GM12891 (cell line): Measurements from ENCODE around the gene APMAP.
"Not testable (repeated sequence)": the region's sequence is repeated elsewhere in the genome, so short reads cannot be mapped to it uniquely, and the experiment has no call there.

ENCODE experiments used
- DNase-seq: peaks from one replicate; pipeline ENCODE4 v3.0.0; 2011; ENCODE audit warnings: low spot score; ENCODE audit not compliant: insufficient read length
- FAIRE-seq: peaks from 2 replicates; lab custom pipeline; 2011; peaks lifted over from hg19 to GRCh38; lab: Jason Lieb, UNC
- PAX5 ChIP-seq: IDR thresholded peaks from 2 replicates; pipeline ENCODE4 v1.6.1; 2011; ENCODE audit warnings: low read length, moderate library complexity, mild to moderate bottlenecking; ENCODE audit not compliant: insufficient read depth, severe bottlenecking
- POLR2A ChIP-seq: IDR thresholded peaks from 2 replicates; pipeline ENCODE4 v1.6.1; 2011; ENCODE audit warnings: low read depth, low read length, control low read depth
- POLR2AphosphoS5 ChIP-seq: IDR thresholded peaks from 2 replicates; pipeline ENCODE4 v1.6.1; 2011; ENCODE audit warnings: low read depth, low read length, control low read depth
- POU2F2 ChIP-seq: IDR thresholded peaks from 2 replicates; pipeline ENCODE4 v1.6.1; 2011; ENCODE audit warnings: low read depth, mild to moderate bottlenecking, control low read depth, low read length, moderate library complexity
- SPI1 ChIP-seq: IDR thresholded peaks from 2 replicates; pipeline ENCODE4 v1.6.1; 2011; ENCODE audit warnings: low read depth, low read length, control low read depth
- TAF1 ChIP-seq: IDR thresholded peaks from 2 replicates; pipeline ENCODE4 v1.6.1; 2011; ENCODE audit warnings: low read depth, low read length, control low read depth

The APMAP gene

DNA sequence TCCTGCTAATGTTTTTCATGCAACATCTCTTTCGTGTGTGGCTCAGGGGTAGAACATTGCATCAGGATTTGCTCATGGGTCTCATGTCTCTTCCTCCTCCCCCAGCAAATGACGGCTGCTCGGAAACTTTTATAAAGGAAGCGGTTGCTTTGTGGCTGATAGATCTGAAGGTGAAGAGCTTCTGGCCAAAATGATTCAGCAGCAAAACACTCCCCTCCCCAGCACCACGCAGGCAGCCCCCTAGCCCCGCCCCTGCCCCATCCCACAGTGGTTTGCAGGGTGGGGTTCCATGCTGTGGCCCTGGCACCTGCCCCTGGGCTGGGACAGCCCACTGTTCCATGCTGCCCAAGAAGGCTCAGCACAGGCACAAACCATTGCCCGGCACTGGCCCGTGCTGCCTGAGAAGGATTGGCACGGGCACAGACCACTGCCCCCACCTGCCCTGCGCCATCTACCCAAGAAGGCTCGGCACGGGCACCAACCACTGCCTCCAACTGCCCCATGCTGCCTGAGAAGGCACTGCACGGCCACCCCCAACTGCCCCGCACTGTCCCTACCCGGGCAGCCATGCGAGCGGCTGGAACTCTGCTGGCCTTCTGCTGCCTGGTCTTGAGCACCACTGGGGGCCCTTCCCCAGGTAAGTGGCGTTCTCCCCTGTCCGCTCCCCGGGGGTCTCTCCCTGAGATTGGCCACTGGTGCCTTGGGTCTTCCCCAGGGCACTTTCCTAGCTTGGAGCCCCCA, 43.4 kb downstream of the APMAP start, which contains the start of gene CST7:
TSS of gene CST7 (plus strand) at position 331 of the 741 bp plus-strand sequence. CDS start at position 568, 237 bp downstream.
- DNase-seq = peak; percentile 42
- no peak for TF ChIP-seq SPI1
- TF ChIP-seq POLR2A = no peak
- no peak for TF ChIP-seq POLR2AphosphoS5
- no peak for TF ChIP-seq PAX5
- TF ChIP-seq TAF1 = no peak
- TF ChIP-seq POU2F2 = no peak
- FAIRE-seq = peak; percentile 5

- FAIRE-seq, DNase-seq: not testable (repeated sequence)
These were observed 44.1 kb downstream of the APMAP start for GRCh38 chr20:24948396-24948938.

GRCh38 chr20:24946376-24946775, 46.2 kb downstream of the APMAP start:
- not testable (repeated sequence) for DNase-seq, FAIRE-seq

DNA sequence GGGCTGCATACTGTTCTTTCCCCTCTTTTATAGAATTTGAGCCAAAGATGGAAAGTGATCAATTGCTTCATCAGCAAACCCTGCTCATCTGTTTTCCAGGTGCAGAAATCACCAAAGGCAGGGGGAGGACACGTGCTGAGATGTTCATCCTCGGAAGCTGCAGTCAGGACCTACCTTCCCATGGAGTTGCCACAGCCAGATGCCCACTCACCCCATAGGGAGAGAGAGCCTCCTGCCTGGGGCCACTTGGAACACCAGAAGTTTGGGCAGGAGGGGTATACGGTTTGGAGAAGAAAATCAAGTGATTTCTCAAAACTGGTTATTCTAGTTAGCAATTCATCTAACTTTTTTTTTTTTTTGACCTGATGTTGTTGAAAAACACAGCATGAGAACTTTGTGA, 48.8 kb downstream of the APMAP start:
- FAIRE-seq = no peak
- DNase-seq = no peak
- no peak for TF ChIP-seq POU2F2
- TF ChIP-seq POLR2AphosphoS5 = no peak
- TF ChIP-seq TAF1 = no peak
- no peak for TF ChIP-seq SPI1
- TF ChIP-seq PAX5 = no peak
- TF ChIP-seq POLR2A = no peak

- no peak for TF ChIP-seq TAF1
- no peak for DNase-seq
- FAIRE-seq = no peak
These were observed 49.4 kb downstream of the APMAP start for GRCh38 chr20:24943196-24943595.

DNA sequence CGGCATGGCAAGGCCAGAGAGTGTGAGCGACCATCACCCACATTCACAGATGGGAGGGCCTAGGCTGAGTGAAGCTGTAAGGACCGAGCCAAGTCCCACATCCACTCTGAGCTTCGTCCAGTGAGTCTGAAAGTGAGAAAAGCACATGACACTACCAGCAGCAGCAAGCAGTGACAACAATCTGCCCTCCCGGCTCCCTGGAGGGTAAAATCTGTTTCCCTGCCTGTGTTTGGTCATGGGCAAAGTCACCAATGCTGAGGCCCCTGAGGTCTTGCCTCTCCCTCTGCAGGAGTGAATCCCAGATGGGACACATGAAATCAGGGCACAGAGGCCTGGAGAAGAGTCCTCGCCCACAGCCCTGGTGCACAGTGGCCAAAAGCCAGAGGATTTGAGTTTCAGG, 49.9 kb downstream of the APMAP start:
- DNase-seq (no peak), FAIRE-seq (no peak)
- no peak for TF ChIP-seq PAX5
- no peak for TF ChIP-seq POLR2AphosphoS5
- TF ChIP-seq POU2F2 = no peak
- no peak for TF ChIP-seq POLR2A
- no peak for TF ChIP-seq SPI1
- no peak for TF ChIP-seq TAF1

- FAIRE-seq = no peak
- TF ChIP-seq POLR2AphosphoS5 (no peak), POU2F2 (no peak)
- no peak for DNase-seq
These were observed 53.5 kb downstream of the APMAP start for GRCh38 chr20:24939036-24939435.

- DNase-seq = no peak
- FAIRE-seq = no peak
- TF ChIP-seq PAX5 (no peak), SPI1 (no peak), POU2F2 (no peak), POLR2A (no peak), TAF1 (no peak), POLR2AphosphoS5 (no peak)
These were observed 54.1 kb downstream of the APMAP start for GRCh38 chr20:24938498-24938897.

- no peak for TF ChIP-seq SPI1
- no peak for TF ChIP-seq POLR2AphosphoS5
- TF ChIP-seq POLR2A = no peak
- TF ChIP-seq PAX5 = no peak
- TF ChIP-seq POU2F2 = no peak
- no peak for TF ChIP-seq TAF1
- DNase-seq (no peak), FAIRE-seq (no peak)
These were observed 55.0 kb downstream of the APMAP start for GRCh38 chr20:24937579-24937978.

GRCh38 chr20:24936526-24937407, 55.8 kb downstream of the APMAP start:
- TF ChIP-seq POU2F2 = no peak
- no peak for TF ChIP-seq SPI1
- TF ChIP-seq TAF1 = no peak
- no peak for TF ChIP-seq PAX5
- no peak for TF ChIP-seq POLR2A
- no peak for TF ChIP-seq POLR2AphosphoS5
- DNase-seq = no peak

More at GRCh38 chr20:24936526-24937407, 55.8 kb downstream of the APMAP start:
- FAIRE-seq = no peak
